Esophagus muscularis mucosa (tissue), 4 donors: ENCODE results near the gene CNPPD1. TPM values are rescaled to one million over a fixed set of nuclear protein-coding genes. Genes with fewer than 3 reads are reported as not detected.

Source experiments
- DNase-seq: peaks from one replicate; pipeline ENCODE4 v3.0.0-alpha.2; 2017; ENCODE audit errors: extremely low spot score
- H3K27ac ChIP-seq, 4 donors: fragments of 200-600 bp; sonication (generic); replicated peaks in 1 of 4; 1 replicate in 3 of 4; 2 replicates in 1 of 4; pipeline ENCODE4 v1.5.1; 2016 to 2019; ENCODE audit warnings: mild to moderate bottlenecking in 1 of 4
- H3K27me3 ChIP-seq, 4 donors: fragments of 200-600 bp; sonication (generic); one replicate each; pipeline versions ENCODE4 v1.5.1 to v1.6.0; 2016 to 2019
- H3K36me3 ChIP-seq, 4 donors: fragments of 200-600 bp; sonication (generic); one replicate each; pipeline ENCODE4 v1.5.1; 2016 to 2019
- H3K4me1 ChIP-seq, 4 donors: fragments of 200-600 bp; sonication (generic); one replicate each; pipeline ENCODE4 v1.5.1; 2016 to 2019
- H3K4me3 ChIP-seq, 4 donors: fragments of 200-600 bp; sonication (generic); 1 replicate in 2 of 4; 2 replicates in 2 of 4; pipeline ENCODE4 v1.5.1; 2016 to 2019; ENCODE audit warnings: mild to moderate bottlenecking in 4 of 4, moderate library complexity in 1 of 4
- H3K9me3 ChIP-seq, 4 donors: fragments of 200-600 bp; sonication (generic); 1 replicate in 3 of 4; 2 replicates in 1 of 4; pipeline ENCODE4 v1.5.1; 2016 to 2019
- CTCF ChIP-seq, 3 experiments: fragments of 200-600 bp in 2 of 3; fragments of 450-650 bp in 1 of 3; sonication (generic) in 2 of 3; IDR thresholded peaks; one replicate each; pipeline ENCODE4 v1.5.1; 2017 to 2019; ENCODE audit warnings: antibody characterized with exemption in 3 of 3, mild to moderate bottlenecking in 2 of 3, moderate library complexity in 1 of 3
- EP300 ChIP-seq: sonication (generic); formaldehyde crosslinking; IDR thresholded peaks from one replicate; pipeline ENCODE4 v1.6.1; 2017; ENCODE audit warnings: antibody characterized with exemption
- POLR2A ChIP-seq: fragments of 450-650 bp; IDR thresholded peaks from one replicate; pipeline ENCODE4 v1.6.1; 2017; ENCODE audit warnings: antibody characterized with exemption, moderate library complexity, mild to moderate bottlenecking, low read depth
- POLR2AphosphoS5 ChIP-seq, 2 donors: sonication (generic); formaldehyde crosslinking; IDR thresholded peaks; one replicate each; pipeline ENCODE4 v1.6.1; 2017; ENCODE audit warnings: antibody characterized with exemption in 2 of 2
- WGBS: methylation state at CpG from one replicate; pipeline ENCODE4 v1.1.5; 2018; 5-methylcytosine and 5-hydroxymethylcytosine counted together
- intact Hi-C: fragments of 100-400 bp; cut with DNase I; formaldehyde crosslinking; loops from one replicate; pipeline ENCODE4 v1.15.1; 2023
- total RNA-seq, 4 donors: library from RNA; depleted of rRNA; stranded (reverse); fragments of >200 nt; gene quantifications; one replicate each; pipeline versions ENCODE4 v1.1.0 to v1.2.1, GENCODE V29; 2016

CNPPD1 gene
- total RNA-seq, 4 donors from 2014 or later = 41.9 to 98.0 (median 61.9) TPM

GRCh38 chr2:219173176-219173575 lies 3.5 kb downstream of the CNPPD1 start:
- DNase-seq = peak; percentile 70
- Histone ChIP-seq H3K27me3 (no peaks in the 10 kb centered on the region), H3K27ac (no peak overlapping the region), H3K4me1 (peaks cover 25 to 58% (median 43%) of the 10 kb centered on the region in 4 donors), H3K36me3 (peaks cover 19 to 39% (median 35%) of the 10 kb centered on the region in 4 donors), H3K9me3 (no peaks in the 10 kb centered on the region), H3K4me3 (no peak overlapping the region)
- 95% methylated on average over 6 of the region's 6 CpGs for WGBS
- intact Hi-C loops = loop anchor here (10.0 kb wide), 1 partner anchor 212 kb away; the partner anchor contains the start of gene DNPEP
- TF ChIP-seq CTCF (IDR thresholded peaks at IDR 0.05) = no peak

- TF ChIP-seq POLR2A (no peak), POLR2AphosphoS5 (IDR thresholded peaks at IDR 0.05) (no peak), CTCF (IDR thresholded peaks at IDR 0.05) (no peak)
- 95% methylated on average over 15 of the region's 16 CpGs for WGBS
- intact Hi-C loops = loop anchor here (10.0 kb wide), 1 partner anchor 212 kb away; the partner anchor contains the start of gene DNPEP
- H3K36me3 ChIP-seq = peaks cover 19 to 39% (median 35%) of the 10 kb centered on the region in 4 donors
- no peaks in the 10 kb centered on the region for H3K9me3 ChIP-seq
- H3K4me1 ChIP-seq = peaks cover 25 to 58% (median 43%) of the 10 kb centered on the region in 4 donors
- H3K27ac ChIP-seq = peak overlapping the region; percentile 64 to 84 (median 81)
- no peak overlapping the region for H3K4me3 ChIP-seq
- no peaks in the 10 kb centered on the region for H3K27me3 ChIP-seq
- DNase-seq = peak; percentile 74
Measured at GRCh38 chr2:219172231-219173154, 4.2 kb downstream of the CNPPD1 start.

- H3K27me3 ChIP-seq = no peaks in the 10 kb centered on the region
- intact Hi-C loops = loop anchor here (10.0 kb wide), 1 partner anchor 214 kb away; the partner anchor contains the start of gene DNPEP
- WGBS = 42% methylated on average over 6 of the region's 6 CpGs
- no peak overlapping the region for H3K4me3 ChIP-seq
- H3K4me1 ChIP-seq = peaks cover 25 to 58% (median 43%) of the 10 kb centered on the region in 4 donors
- H3K9me3 ChIP-seq = no peaks in the 10 kb centered on the region
- peaks cover 19 to 39% (median 35%) of the 10 kb centered on the region in 4 donors for H3K36me3 ChIP-seq
- DNase-seq = peak; percentile 92
- H3K27ac ChIP-seq = peak overlapping the region; percentile 64 to 84 (median 81)
- TF ChIP-seq POLR2AphosphoS5 (IDR thresholded peaks at IDR 0.05) (peak; percentile 73 to 80), EP300 (no peak), POLR2A (no peak), CTCF (IDR thresholded peaks at IDR 0.05) (peak; percentile 72 to 86 (median 81))
Measured at GRCh38 chr2:219171231-219171651, 5.5 kb downstream of the CNPPD1 start.

GRCh38 chr2:219169930-219170654 lies 6.6 kb downstream of the CNPPD1 start, which contains the start of gene SLC23A3:
SLC23A3 (minus strand) TSS chr2:219170029; CDS start chr2:219169984, 45 bp downstream.
- Histone ChIP-seq H3K27me3 (no peaks in the 10 kb centered on the region), H3K4me1 (peaks cover 17 to 47% (median 31%) of the 10 kb centered on the region in 4 donors), H3K27ac (peak within 1 kb of the TSS; percentile 64 to 84 (median 81)), H3K9me3 (no peaks in the 10 kb centered on the region), H3K4me3 (no peak within 1 kb of the TSS), H3K36me3 (peaks cover 19 to 35% (median 33%) of the 10 kb centered on the region in 4 donors)
- TF ChIP-seq CTCF (IDR thresholded peaks at IDR 0.05) = no peak
- no peak for TF ChIP-seq EP300
- no peak for TF ChIP-seq POLR2AphosphoS5 (IDR thresholded peaks at IDR 0.05)
- TF ChIP-seq POLR2A = no peak
- intact Hi-C loops = loop anchor here (10.0 kb wide), 1 partner anchor 215 kb away; the partner anchor contains the start of gene DNPEP
- WGBS = 86% methylated on average over 10 of the region's 10 CpGs
- peak; percentile 7 for DNase-seq
